Fibroblast of lung (primary cell): ENCODE data around the gene SERTAD1. TPM values are rescaled to one million over a fixed set of nuclear protein-coding genes. Genes with fewer than 3 reads are reported as not detected.
"Not testable (repeated sequence)": the region's sequence is repeated elsewhere in the genome, so short reads cannot be mapped to it uniquely, and the experiment has no call there.

Source experiments
- DNase-seq, 2 donors: peaks; one replicate each; pipeline versions ENCODE4 v3.0.0 to v3.0.0-alpha.2; 2010; ENCODE audit warnings: low read depth in 2 of 2
- H2AFZ ChIP-seq: 2 replicates; pipeline ENCODE4 v1.5.1; 2012; ENCODE audit warnings: low read length, control low read depth, inconsistent platforms
- H3K27ac ChIP-seq: 2 replicates; pipeline ENCODE4 v1.5.1; 2011; ENCODE audit warnings: low read length, control low read depth; ENCODE audit not compliant: insufficient read depth
- H3K27me3 ChIP-seq: 2 replicates; pipeline ENCODE4 v1.5.1; 2011; ENCODE audit warnings: mild to moderate bottlenecking, low read length; ENCODE audit not compliant: control insufficient read depth, insufficient read depth
- H3K36me3 ChIP-seq: 2 replicates; pipeline ENCODE4 v1.5.1; 2011; ENCODE audit warnings: low read length; ENCODE audit not compliant: control insufficient read depth, insufficient read depth
- H3K4me1 ChIP-seq: 2 replicates; pipeline ENCODE4 v1.5.1; 2011; ENCODE audit warnings: low read length; ENCODE audit not compliant: control insufficient read depth, insufficient read depth; ENCODE audit errors: extremely low read depth
- H3K4me2 ChIP-seq: 2 replicates; pipeline ENCODE4 v1.5.1; 2011; ENCODE audit warnings: low read length, control low read depth; ENCODE audit not compliant: insufficient read depth; ENCODE audit errors: extremely low read depth
- H3K4me3 ChIP-seq, 4 experiments: fragments of 200-600 bp in 1 of 4; sonication (generic) in 1 of 4; replicated peaks in 1 of 4; 2 replicates each; pipeline ENCODE4 v1.5.1; 2011 to 2016; ENCODE audit warnings: low read length in 4 of 4, low read depth in 3 of 4, mild to moderate bottlenecking in 3 of 4, control low read depth in 2 of 4, inconsistent platforms in 1 of 4, mixed read lengths in 1 of 4; ENCODE audit not compliant: insufficient read depth in 1 of 4; ENCODE audit errors: control extremely low read depth in 1 of 4
- H3K79me2 ChIP-seq: 2 replicates; pipeline ENCODE4 v1.5.1; 2012; ENCODE audit warnings: mild to moderate bottlenecking, low read length, inconsistent platforms; ENCODE audit not compliant: control insufficient read depth, insufficient read depth
- H3K9ac ChIP-seq: 2 replicates; pipeline ENCODE4 v1.5.1; 2011; ENCODE audit warnings: mild to moderate bottlenecking, low read length, control low read depth; ENCODE audit not compliant: insufficient read depth
- H3K9me3 ChIP-seq: 2 replicates; pipeline ENCODE4 v1.5.1; 2012; ENCODE audit warnings: low read depth, low read length; ENCODE audit not compliant: control insufficient read depth, insufficient read depth
- H4K20me1 ChIP-seq: 2 replicates; pipeline ENCODE4 v1.5.1; 2011; ENCODE audit warnings: low read length; ENCODE audit not compliant: control insufficient read depth, insufficient read depth; ENCODE audit errors: extremely low read depth
- CTCF ChIP-seq, 2 donors: IDR thresholded peaks in 1 of 2; conservative IDR thresholded peaks in 1 of 2; 1 replicate in 1 of 2; 2 replicates in 1 of 2; pipeline ENCODE4 v1.5.1; 2011 to 2012; ENCODE audit warnings: low read length in 2 of 2, control low read depth in 1 of 2, inconsistent platforms in 1 of 2, low read depth in 1 of 2, mild to moderate bottlenecking in 1 of 2
- EZH2 ChIP-seq: IDR thresholded peaks from 2 replicates; pipeline ENCODE4 v1.5.1; 2012; ENCODE audit warnings: low read length, control low read depth, mild to moderate bottlenecking; ENCODE audit errors: missing control alignments
- polyA plus RNA-seq, 2 donors: library from polyadenylated mRNA; depleted of rRNA in 1 of 2; stranded (reverse) in 1 of 2; unstranded in 1 of 2; fragments of >200 nt; gene quantifications; 2 replicates each; pipeline ENCODE4 v1.2.1, GENCODE V29; 2011 to 2012; ENCODE audit warnings: missing spikeins in 1 of 2
- total RNA-seq: library from RNA; depleted of rRNA; stranded (reverse); fragments of >200 nt; gene quantifications from 2 replicates; pipeline ENCODE4 v1.2.1, GENCODE V29; 2014

Gene SERTAD1
- total and polyA plus RNA-seq, 2 donors (not counting 1 experiment from before 2014, with no cell fraction given) = 7.2 to 19.2 TPM

- H3K27ac ChIP-seq = peak overlapping the region; percentile 83
- H3K4me1 ChIP-seq = peaks cover 12% of the 10 kb centered on the region
- H3K9ac ChIP-seq = no peak overlapping the region
- DNase-seq = peak; percentile 85 to 87
- peak overlapping the region; percentile 92 for H3K4me2 ChIP-seq
- H3K79me2 ChIP-seq = no peaks in the 10 kb centered on the region
- no peaks in the 10 kb centered on the region for H4K20me1 ChIP-seq
- peak overlapping the region; percentile 42 for H2AFZ ChIP-seq
- H3K27me3 ChIP-seq = no peaks in the 10 kb centered on the region
- peak overlapping the region; percentile 76 to 87 (median 80) for H3K4me3 ChIP-seq
- H3K9me3 ChIP-seq = no peaks in the 10 kb centered on the region
- no peaks in the 10 kb centered on the region for H3K36me3 ChIP-seq
- TF ChIP-seq CTCF (conservative IDR thresholded peaks at IDR 0.05 in 1 of 2, IDR thresholded peaks at IDR 0.05 in 1 of 2; ENCODE audit: low read depth in 1 of 2, low read length in 2 of 2) (peak; percentile 91 to 92), EZH2 (no peak)
Observed at GRCh38 chr19:40464059-40465024, 38.5 kb upstream of the SERTAD1 start.

GRCh38 chr19:40463587-40464037 is 37.8 kb upstream of the SERTAD1 start:
- H3K36me3 ChIP-seq, H3K4me2 ChIP-seq, H3K9me3 ChIP-seq, H4K20me1 ChIP-seq, H3K79me2 ChIP-seq, H3K4me3 ChIP-seq, H3K9ac ChIP-seq, H3K27ac ChIP-seq, H2AFZ ChIP-seq, H3K27me3 ChIP-seq: not testable (repeated sequence)
- H3K4me1 ChIP-seq = peaks cover 12% of the 10 kb centered on the region
- DNase-seq = peak in 1 of 2 donors; percentile 30

- Histone ChIP-seq H3K36me3 (peaks cover 4% of the 10 kb centered on the region), H2AFZ (no peak overlapping the region), H3K4me1 (peaks cover 12% of the 10 kb centered on the region), H3K4me2 (no peak overlapping the region), H3K9ac (no peak overlapping the region), H3K27ac (no peak overlapping the region), H3K9me3 (no peaks in the 10 kb centered on the region), H3K4me3 (no peak overlapping the region), H3K27me3 (no peaks in the 10 kb centered on the region), H3K79me2 (no peaks in the 10 kb centered on the region), H4K20me1 (no peaks in the 10 kb centered on the region)
- no peak for DNase-seq
- no peak for TF ChIP-seq CTCF (conservative IDR thresholded peaks at IDR 0.05 in 1 of 2, IDR thresholded peaks at IDR 0.05 in 1 of 2; ENCODE audit: low read depth in 1 of 2, low read length in 2 of 2)
- no peak for TF ChIP-seq EZH2
Observed at GRCh38 chr19:40461669-40462221, 36.0 kb upstream of the SERTAD1 start.
